AG08395 (cell line): ENCODE measurements around the gene APP.

ENCODE experiments used
- DNase-seq: peaks from one replicate; pipeline ENCODE4 v3.0.0; 2012; ENCODE audit warnings: mixed read lengths, low spot score

APP gene

DNA sequence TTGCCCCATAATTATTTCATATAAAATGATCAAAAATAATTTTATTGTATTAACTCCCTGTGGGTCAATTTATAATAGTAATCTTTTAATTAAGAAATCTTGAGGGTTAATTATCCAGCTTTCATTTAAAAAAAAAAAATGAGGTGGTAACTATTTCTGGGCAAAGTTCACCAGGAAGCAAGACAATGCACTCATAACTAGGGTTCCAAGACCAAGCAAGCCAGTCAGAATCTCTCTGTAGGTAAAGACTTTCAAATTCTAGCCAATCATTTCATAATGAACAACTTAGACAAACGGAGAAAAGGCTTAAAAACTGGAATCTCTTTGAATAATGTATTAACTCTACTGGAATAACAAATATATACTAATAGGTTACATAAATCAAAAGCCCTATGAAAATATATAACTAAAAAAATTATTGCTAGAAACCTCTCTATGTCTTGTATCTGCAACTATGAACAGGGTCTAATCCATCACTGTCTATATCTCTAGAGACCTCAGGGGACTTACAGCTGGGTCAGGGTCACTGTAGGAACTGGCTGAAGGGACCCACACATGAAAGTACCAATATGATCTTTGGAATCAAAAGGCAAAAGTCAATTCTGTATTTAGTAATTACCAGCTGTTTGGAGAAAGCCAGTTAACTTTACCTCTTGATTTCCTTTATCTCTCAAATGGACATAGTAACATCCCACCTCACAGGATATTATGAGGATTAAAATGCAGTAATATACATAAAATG, 43.3 kb downstream of the APP start:
- DNase-seq: no peak

DNA sequence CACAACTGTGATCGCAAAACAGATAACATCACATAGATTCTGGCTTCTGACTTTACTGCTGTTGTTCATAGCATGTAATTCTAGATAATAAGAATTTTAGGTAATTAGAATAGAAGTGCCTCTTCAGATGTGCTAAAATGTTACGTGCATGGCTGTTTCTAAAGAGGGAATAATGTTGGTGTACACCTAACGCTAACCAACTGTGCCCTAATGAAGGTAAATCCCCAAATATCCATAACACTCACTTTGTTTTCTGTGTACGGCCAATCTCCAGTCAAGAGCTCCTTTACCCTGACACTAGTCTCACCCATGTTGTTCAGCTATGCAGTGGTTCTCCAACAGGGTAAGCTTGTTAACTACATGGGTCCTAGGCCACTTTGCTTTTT, 44.4 kb downstream of the APP start:
- DNase-seq: no peak

DNA sequence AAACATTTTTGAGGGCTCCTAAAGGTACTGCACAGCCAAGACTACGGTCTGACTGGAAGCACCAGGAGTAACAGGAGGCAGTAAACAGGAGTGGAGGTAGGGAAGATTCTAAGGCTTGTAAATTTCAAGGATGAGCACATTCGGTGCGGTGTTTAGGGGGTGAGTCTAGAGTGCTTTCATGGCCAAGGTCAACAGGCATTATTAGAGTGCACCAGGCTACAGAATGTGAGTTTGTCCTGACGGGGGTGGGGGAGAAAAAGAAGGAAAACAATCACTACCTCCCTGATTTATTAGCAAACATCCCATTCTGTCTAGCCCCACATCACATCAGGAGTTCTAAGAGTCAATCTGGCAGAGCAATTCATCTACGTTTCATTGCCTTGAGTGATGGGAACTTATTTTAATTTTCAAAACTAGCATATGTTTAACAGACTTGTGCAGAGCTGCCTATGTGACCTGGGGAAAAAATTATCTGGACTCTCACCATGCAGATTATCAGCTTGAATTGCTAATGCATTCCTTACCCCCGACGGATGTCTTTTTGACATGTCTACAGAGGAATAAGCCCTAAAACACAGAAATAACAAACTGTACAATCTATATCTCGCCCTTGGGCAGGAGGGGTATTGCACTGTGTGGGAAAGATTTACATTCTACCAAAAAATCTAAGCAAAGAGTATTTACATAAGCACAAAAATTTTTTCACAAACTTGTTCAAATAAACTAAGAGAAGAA, 45.0 kb downstream of the APP start:
- no peak for DNase-seq

DNA sequence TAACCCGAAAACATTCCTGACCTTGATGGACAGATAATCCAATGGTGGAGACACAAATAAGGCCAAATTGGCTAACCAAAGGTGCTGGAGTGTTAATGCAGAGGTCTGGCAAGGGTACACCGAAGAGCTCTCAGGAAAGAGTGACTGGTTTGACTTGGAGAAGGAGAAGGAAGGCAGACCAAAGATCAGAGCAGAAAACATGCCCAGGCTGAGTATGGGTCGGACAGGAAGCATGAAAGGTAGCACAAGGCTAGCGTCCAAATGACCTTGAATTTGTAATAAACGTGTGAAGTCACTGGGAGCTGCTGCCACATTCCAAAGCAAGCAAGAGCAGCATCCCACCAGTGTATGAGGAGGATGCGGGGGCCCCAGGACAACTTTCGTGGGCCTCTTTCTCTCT, 45.7 kb downstream of the APP start:
- no peak for DNase-seq

DNA sequence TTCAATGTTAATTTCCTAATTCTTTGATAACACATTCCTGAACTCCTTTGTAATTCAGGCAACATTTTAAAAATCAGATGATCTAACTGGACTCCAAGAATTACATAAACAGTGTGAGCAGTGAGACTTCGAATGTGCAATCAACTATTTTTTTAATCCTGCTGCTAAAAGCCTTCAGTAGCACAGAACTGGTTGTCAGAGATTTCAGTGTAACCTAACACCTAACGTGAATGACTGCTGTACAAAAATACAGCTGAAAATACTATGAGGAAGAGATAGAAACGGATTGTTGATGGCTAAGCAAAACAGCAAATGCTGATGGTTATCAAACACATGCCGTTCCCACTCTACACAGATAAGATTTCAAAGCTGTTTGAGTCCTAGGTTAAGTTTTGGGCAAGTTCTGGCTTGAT, 46.1 kb downstream of the APP start:
- DNase-seq: no peak

DNA sequence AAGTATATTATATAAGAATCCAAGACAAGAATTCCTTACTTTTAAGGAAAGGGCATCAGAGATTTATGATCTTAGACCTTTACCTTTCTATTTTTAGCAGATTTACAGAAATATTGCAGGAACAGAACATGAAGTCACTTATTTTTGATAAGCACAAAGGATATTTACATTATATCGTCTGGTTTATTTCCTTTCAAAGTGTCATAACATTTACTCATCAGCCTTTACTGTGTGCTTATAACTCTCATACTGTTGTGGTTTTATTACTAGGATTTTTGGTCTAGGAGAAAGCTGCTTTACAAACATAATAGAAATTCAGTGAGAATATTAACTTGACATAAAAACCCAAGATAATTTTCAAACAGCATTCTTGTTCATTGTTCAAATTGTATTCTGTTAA, 47.6 kb downstream of the APP start:
- no peak for DNase-seq

DNA sequence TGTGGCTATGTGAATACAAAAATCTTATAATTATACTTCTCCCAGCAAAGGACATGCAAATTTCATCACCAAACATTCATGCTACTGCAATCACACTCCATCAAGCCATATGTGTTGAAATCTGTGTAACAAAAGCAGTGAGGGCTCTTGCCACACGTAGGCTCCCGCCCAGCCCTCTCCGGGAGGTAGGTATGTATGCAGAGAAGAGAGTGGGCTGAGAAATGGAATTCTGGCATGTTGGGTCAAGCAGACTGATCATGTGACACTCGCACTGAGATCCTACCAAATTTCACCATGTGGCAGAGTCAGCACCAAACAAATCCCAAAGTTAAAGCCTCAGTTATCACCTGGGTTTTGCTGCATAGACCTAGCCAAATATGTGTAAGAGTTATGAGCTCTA, 49.7 kb downstream of the APP start:
- no peak for DNase-seq

DNA sequence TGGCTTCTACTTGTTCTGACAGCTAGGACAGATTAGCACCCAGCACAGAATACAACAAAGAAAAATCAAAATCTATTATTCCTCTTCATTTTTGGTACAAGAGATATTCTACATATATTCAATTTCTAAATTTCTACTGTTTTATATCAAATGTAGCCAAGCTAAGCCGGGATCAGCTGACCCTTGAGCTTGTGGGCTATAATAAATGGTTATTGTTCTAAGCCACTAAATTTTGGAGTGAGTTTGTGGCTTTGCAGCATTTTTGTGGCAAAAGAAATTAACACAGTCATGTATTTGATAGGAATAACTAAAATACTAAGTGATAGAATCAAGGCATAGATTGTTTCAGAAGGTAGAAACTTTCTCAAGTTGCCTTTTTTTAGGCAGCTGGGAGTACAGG, 50.7 kb downstream of the APP start:
- no peak for DNase-seq

DNA sequence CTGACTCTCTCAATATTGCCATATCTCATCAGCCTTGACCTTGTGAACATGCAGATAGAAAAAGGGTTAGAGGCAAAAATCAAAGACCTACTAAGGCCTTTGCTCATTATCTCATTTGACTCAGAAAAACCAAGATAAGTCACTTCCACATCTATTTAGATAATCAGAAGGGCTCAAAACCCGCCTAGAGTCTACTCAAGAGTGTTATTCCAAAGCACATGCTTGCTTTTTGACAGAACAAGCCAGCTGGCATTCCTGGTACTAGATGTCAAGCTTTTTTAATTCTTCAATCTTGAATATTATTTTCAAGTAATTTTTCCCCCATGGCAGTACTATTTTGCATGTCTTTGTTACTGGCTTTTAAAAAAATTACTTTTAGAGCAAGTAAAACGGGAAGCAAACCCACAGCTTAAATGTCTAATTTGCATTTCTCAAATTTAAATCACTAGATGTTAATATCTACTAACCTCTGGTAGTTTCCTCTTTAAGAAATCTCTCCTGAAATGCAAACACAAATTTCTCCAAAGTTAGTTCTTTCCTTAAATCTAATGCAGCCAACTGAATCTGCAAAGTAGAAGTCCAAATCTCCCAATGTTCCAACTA, 51.5 kb downstream of the APP start:
- DNase-seq: no peak

DNA sequence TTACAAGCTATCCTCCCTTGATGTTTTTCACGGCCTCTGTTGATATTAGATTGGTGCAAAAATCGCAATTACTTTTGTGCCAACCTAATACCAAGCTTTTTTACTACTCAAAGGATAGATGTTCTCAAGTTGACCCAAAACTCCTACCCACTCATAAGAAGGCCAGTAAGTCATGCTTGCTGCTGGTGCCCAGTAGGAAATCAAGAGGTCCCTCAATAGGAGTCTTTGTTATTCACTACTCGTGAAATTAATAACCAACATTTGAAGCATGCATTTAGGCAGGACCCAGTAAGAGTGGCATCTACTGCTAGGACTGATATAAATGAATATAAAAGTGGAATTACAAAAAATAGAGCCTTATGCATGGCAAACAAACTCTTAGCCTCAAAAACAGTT, 52.6 kb downstream of the APP start:
- DNase-seq: no peak

DNA sequence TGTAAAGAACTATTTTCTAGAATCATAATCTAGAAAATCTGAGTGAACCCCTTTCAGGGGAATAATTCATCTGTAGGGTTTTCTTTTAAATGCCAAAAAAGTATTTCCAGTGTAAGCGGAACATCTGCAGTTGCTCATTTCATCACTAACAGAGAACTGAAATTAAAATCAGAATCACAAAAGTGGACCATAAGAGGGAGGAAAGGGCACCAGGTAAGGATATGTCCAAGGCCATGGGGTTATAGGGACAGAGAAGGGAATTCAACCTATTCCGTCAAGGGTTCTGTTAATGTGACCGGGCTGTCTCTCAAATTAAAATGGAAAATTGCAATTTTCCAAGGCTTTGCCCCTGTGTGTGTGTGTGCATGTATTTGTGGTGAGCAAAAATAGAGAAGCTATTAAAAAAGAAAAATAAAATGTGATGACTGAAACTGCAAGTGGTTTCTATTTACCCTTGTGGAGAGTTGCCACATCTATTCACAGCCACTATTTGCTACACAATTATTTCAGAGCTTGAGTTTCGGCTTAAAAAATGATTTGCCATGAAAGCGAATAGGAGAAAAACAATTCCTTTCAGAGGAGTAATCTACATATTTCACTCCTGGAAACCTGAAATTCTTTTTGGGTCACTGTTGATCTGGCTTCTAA, 53.1 kb downstream of the APP start:
- DNase-seq: no peak

DNA sequence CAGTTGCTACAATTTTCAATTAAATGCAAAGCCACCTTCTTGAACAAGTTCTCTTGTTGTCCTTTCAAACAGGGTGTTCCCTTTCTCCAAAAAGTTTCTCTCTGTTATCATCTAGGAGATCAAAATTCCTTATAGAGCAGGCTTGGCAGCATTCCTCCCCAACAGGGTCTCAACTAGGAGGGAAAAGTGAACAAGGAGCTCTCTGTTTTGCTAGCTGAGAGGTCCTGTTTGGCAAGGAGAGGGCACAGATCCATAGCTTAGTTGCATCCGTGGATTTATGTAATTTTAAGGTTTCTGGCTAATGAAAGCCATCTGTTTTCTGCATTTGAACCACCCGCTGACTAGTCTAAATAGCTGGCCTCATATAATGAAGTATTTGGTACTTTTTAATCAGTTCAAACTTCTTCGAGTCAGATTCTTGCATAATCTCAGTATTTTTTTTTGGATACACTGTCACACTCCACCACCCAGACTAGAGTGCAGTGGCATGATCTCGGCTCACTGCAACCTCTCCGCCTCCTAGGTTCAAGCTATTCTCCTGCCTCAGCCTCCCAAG, 54.0 kb downstream of the APP start:
- peak; percentile 58 for DNase-seq

DNA sequence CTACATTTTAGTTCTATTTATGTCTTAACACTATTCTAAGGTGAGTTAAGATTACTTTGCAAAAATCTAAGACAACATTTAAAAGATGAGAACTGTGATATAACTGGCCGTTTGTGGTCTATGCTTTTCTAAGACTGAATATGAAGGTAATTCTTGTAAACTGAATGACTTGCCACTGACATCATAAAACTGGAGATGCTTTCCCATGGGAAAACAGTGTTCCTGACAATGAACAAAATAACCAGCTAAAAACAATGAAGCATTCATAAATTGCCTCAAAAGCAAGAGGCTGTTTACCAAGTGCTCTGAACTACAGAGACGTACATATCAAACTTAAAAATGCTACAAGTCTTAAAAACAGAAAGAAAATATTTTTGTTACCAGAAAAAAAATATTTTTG, 54.7 kb downstream of the APP start:
- peak; percentile 41 for DNase-seq

DNA sequence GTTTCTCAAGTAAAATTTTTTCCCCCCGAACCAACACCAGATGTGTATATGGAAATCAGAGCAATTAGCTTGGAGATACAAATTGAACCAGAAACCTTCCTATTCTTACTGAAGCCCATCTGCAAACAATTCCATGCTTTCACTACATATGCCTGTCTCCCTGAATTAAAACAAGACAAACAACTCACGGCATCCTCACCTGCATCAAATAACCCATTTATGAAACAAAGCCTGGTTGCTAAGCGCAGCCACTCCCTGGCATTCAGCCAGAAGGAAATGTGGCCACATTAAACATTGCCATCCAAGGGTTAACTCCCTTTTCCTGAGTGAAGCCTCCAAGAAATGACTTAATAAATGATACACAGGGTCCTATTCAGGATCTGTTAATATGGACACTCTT, 55.3 kb downstream of the APP start:
- no peak for DNase-seq

DNA sequence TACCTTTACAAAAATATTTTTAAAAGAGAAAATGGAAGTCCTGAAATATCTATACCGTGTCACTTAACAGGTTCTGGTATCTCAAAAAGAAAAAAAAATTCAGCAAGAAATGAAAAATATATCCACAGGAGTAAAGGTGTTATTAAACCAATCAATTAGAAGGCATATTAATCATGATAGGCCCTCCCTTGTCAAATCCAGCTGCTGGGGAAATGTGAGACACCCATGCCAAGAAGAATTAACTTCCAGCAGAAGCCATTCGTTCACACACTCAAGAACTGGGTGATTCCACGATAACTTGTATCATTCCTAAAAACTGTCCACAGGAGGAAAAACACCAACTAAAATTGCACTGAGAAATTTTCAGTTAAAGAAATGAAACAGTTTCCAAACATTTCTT, 57.6 kb downstream of the APP start:
- no peak for DNase-seq

DNA sequence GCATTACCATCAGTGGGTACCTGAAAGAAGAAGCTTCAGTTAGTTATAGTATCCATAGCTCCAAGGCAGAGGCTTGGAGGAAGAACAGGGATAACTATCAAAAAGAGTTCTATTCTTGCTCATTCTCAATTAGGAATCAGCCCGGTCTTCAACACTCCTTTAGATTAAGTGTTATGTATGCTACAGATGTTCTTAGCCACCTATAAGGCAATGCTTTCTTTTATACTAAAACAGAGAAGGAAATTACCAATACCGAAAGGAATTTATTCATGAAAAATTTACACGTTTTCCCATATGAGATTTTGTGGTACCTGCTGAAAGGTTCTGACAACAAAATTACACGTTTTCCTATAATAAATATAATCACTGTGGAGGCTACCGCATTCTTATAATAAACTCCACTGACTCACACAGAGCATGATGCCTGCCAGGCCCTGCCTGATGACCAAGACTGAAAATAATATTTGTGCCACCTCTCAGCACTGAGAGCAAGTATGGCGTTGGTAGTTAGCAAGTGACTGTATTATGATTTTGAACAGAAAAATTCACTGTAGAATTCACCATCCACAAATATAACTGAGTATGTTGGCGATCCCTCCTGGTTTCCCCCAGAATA, 58.3 kb downstream of the APP start:
- peak; percentile 37 for DNase-seq

DNA sequence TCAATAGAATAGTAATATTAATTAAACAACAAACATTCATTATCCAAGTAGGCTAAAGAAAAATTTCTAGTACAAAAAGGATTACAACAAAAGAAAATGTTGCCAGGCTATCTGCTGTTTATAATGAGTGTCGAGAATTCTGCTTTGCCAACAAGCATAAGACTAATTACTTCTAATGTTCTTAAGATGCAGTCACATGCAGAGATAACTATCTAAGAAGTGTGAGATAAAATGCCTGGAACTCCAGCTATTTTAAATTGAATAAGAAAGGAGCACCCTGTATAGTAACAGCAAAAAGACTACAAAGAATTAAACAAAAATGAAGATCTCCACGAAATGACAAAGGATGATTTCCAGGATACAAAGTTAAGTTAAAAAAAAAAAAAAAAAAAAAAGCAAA, 59.9 kb downstream of the APP start:
- no peak for DNase-seq

DNA sequence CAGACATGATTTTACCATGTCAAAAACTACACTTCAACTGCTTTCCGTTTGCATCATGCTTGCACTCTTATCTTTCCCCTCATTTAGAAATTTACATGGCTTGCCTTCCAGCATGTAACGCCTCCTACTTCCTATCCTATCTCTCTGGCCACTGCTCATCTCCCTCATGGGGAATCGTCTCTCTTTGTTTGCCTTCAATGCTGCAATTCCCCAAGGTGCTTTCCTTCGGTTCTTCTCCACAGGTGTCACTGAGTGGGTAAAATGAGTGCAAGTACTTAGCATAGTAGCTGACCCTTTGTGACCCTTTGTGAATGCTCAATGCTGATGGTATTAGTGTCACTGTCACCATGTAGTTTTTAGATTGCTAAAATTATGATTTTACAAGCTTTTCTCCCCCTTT, 63.1 kb downstream of the APP start:
- no peak for DNase-seq

DNA sequence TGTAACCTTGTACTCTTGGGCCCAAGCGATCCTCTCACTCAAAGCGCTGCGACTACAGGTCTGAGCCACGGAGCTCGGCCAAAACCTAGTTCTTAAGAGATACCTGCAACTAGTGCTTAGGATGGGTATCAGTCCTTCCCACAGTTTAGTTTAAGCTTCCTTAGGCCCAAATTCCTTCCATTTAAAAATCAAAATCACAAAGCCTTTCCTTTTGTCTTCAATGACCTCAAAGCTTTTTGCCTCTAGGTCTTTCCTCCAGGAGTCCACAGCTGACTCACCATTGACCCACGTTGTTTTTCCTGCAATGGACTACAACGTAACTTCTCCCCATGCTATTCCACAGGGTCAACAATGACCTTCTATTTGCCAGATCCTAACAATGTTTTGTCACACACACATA, 64.0 kb downstream of the APP start:
- DNase-seq: no peak

DNA sequence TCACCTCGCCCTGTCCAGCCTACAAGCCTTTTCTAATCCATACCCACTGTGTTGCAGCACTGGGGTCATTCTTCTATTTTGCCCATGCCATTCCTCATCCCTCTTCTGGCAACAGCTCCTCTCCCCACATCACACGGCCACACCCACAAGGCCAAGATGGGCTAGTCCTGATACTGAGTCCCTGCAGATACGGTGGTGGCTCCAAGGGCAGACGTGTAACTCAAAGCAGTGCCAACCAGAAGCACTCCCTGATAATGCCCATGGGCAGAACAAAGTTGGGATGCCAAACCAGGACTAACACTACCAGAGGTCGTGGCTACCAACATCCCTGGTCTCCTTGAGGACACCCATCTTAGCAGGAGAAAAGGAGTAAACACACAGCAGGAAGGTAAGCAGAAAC, 64.8 kb downstream of the APP start:
- DNase-seq: no peak

DNA sequence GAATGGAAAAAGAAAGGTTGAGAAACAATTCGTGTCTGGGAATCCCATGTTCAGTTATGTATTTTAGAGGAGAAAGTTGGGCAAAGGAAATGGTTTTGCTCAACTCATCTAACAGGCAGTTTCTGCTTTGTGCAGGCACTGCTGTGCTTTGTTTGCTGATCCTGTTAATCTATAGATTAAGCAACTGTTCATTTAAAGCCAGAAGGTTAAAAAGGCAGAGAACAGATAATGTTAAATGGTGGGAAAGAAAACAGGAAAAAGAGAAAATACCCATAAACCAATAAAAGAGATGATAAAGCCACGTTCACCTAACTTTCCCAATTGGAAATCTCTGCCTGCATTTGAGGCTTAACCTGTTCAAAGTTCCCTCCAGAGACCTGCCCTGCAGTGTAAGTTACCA, 70.0 kb downstream of the APP start:
- no peak for DNase-seq

DNA sequence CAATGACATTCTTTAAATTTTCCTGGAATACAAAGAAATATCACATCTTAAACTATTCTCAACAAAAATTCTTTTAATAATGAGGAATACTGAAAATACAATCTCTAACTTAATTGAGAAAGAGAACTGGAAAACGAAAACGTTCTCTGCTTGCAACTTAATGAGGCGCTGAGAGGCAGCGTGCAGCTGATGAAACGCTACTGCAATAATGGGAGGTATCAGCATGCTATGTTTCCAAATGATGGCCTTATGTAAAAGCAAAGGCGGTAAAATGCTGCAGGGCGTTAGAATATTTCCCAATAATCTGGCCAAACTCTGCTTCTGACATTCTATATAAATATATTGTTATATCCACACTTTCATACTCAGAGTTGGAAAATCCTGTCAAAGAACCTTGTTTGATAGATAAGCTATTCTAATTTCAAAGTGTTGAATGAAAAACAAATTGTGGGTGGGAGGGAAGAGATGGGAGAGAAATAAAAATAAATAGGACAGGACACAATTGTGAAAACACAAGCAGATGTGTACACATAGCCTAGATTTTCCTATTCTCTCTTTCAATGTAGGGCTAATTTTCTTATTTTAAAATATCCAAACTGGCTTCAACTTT, 70.9 kb downstream of the APP start:
- DNase-seq: peak; percentile 45
